Naive thymus-derived CD4-positive, alpha-beta T cell (primary cell): ENCODE measurements around the gene MAPKAP1. TPM values are rescaled to one million over a fixed set of nuclear protein-coding genes. Genes with fewer than 3 reads are reported as not detected.
A peak's percentile ranks its signal among the peaks of the same experiment; 100 is the strongest.
"Not testable (repeated sequence)": the region's sequence is repeated elsewhere in the genome, so short reads cannot be mapped to it uniquely, and the experiment has no call there.

Source experiments
- ATAC-seq: fragments of 150-1000 bp; cut with Tn5 transposase; 2 replicates; pipeline ENCODE4 v1.10.0; 2021; ENCODE audit warnings: mild to moderate bottlenecking, moderate library complexity
- CTCF ChIA-PET: fragments of 350-600 bp; sonication (Branson Sonifier 250); formaldehyde crosslinking; loops from one replicate; lab custom pipeline; 2021; ENCODE audit warnings: antibody characterized with exemption; lab: Charles Lee
- POLR2A ChIA-PET: fragments of 350-600 bp; sonication (Branson Sonifier 250); formaldehyde crosslinking; loops from one replicate; lab custom pipeline; 2021; ENCODE audit warnings: antibody characterized with exemption, inconsistent platforms; lab: Charles Lee
- DNase-seq, 9 donors: peaks; one replicate each; pipeline versions ENCODE4 v3.0.0 to v3.0.0-alpha.2; 2020 to 2022; ENCODE audit warnings: mixed read lengths in 1 of 9
- H3K27ac ChIP-seq: one replicate; pipeline ENCODE4 v1.7.0; 2013; ENCODE audit warnings: mild to moderate bottlenecking, low read depth, low read length, moderate library complexity
- H3K27me3 ChIP-seq, 2 donors: one replicate each; pipeline ENCODE4 v1.7.0; 2013; ENCODE audit warnings: low read length in 2 of 2, mild to moderate bottlenecking in 2 of 2, moderate library complexity in 2 of 2; ENCODE audit not compliant: control insufficient read depth in 2 of 2, insufficient read depth in 2 of 2
- H3K36me3 ChIP-seq, 3 experiments: 1 replicate in 2 of 3; 2 replicates in 1 of 3; pipeline ENCODE4 v1.7.0; 2013; ENCODE audit warnings: low read length in 3 of 3, mild to moderate bottlenecking in 3 of 3, moderate library complexity in 1 of 3; ENCODE audit not compliant: insufficient read depth in 3 of 3, control insufficient read depth in 2 of 3
- H3K4me1 ChIP-seq, 2 donors: one replicate each; pipeline ENCODE4 v1.7.0; 2013; ENCODE audit warnings: low read length in 2 of 2, mild to moderate bottlenecking in 2 of 2, moderate library complexity in 1 of 2; ENCODE audit not compliant: control insufficient read depth in 2 of 2, insufficient read depth in 2 of 2
- H3K4me3 ChIP-seq: 2 replicates; pipeline ENCODE4 v1.7.0; 2013; ENCODE audit warnings: mild to moderate bottlenecking, low read length
- H3K9me3 ChIP-seq, 3 experiments: 1 replicate in 2 of 3; 2 replicates in 1 of 3; pipeline ENCODE4 v1.7.0; 2013; ENCODE audit warnings: low read length in 3 of 3; ENCODE audit not compliant: control insufficient read depth in 2 of 3
- H3K27ac Mint-ChIP-seq, 9 donors: one replicate each; pipeline ENCODE4 v1.8.0; 2020 to 2022; ENCODE audit warnings: mixed read lengths in 9 of 9, mild to moderate bottlenecking in 8 of 9, moderate library complexity in 5 of 9, inconsistent platforms in 2 of 9
- H3K27me3 Mint-ChIP-seq, 5 donors: one replicate each; pipeline ENCODE4 v1.8.0; 2021 to 2022; ENCODE audit warnings: mixed read lengths in 5 of 5, mild to moderate bottlenecking in 1 of 5
- H3K36me3 Mint-ChIP-seq, 5 donors: one replicate each; pipeline ENCODE4 v1.8.0; 2020 to 2022; ENCODE audit warnings: mixed read lengths in 5 of 5, mild to moderate bottlenecking in 3 of 5, inconsistent platforms in 1 of 5
- H3K4me1 Mint-ChIP-seq, 7 donors: one replicate each; pipeline ENCODE4 v1.8.0; 2020 to 2022; ENCODE audit warnings: mixed read lengths in 7 of 7, mild to moderate bottlenecking in 3 of 7, inconsistent platforms in 1 of 7
- H3K4me3 Mint-ChIP-seq, 10 donors: one replicate each; pipeline ENCODE4 v1.8.0; 2020 to 2022; ENCODE audit warnings: mild to moderate bottlenecking in 10 of 10, mixed read lengths in 10 of 10, moderate library complexity in 6 of 10, inconsistent platforms in 2 of 10
- H3K9me3 Mint-ChIP-seq, 11 donors: one replicate each; pipeline ENCODE4 v1.8.0; 2020 to 2022; ENCODE audit warnings: mixed read lengths in 11 of 11, mild to moderate bottlenecking in 4 of 11, inconsistent platforms in 1 of 11, moderate library complexity in 1 of 11
- intact Hi-C, 2 donors: fragments of 100-400 bp; cut with micrococcal nuclease; formaldehyde crosslinking; loops; one replicate each; pipeline ENCODE4 v1.15.1; 2023
- polyA plus RNA-seq, 2 donors: library from polyadenylated mRNA; unstranded; fragments of 300-500 nt; fragmentation: Illumina TruSeq; gene quantifications; one replicate each; pipeline ENCODE4 v1.2.3, GENCODE V29; 2021
- total RNA-seq, 6 experiments: library from RNA in 5 of 6; stranded (reverse) in 5 of 6; gene quantifications; 1 replicate in 5 of 6; 2 replicates in 1 of 6; pipeline ENCODE4 v1.2.3 and lab custom pipeline; 2021 to 2026

The MAPKAP1 gene
- total and polyA plus RNA-seq, 7 experiments from 2014 or later, result 41.3 to 73.6 (median 55.8) TPM

DNA sequence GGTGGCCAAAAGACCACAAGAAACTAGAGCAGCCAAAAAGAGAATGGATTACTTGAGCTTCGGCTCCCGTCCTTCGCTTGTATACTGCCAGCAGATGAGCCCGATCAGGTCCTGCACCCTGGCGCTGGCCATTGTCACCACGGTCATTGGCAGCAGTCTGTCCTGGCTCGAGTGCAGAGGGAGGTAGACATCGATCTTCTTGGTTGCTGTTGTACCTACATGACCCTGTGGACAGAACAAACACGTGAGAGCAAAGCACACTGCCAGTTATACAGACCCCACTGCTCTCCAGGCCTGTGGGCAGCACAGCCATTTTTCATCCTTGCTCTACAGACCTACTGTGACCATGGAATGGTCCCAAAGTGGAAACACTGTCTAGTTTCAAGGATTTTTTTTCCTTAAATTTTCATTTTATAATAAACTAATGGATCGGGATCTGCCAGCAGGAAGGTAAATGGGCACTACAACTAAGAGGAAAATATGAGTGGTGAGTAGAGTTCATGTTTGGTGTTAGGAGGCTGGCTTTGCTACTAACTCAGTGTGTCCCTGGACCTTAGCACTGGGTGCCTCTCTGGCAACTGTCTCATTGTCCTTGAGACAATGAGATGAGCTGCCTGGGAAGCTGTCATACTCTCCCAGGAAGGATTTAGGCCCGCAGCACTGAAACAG, 121.4 kb downstream of the MAPKAP1 start:
- H3K4me3 ChIP-seq, result no peak overlapping the region
- POLR2A ChIA-PET, result no interaction called here

DNA sequence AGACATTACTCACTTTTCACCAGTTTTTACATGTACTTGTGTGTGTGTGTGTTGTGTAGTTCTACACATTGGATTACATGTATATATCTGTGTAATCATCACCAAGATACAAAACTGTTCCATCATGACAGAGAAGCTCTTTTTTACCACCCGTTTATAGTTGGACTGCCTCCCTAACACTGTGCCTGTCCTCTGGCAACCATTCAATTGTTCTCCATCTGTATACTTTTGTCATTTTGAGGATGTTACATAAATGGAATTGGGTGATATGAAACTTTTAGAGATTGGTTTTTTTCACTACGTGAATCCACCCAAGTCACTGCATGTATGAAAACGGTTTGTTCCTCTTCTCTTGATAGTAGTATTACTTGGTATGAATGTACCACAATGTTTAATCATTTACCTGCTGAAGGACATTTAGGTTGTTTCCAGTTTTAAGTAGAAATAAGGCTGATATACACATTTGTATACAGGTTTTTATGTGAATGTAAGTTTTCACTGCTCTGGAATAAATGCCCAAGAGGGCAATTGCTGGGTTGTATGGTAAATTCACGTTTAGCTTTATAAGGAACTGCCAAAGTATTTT, 126.2 kb downstream of the MAPKAP1 start:
- Histone ChIP-seq H3K27ac (no peak overlapping the region), H3K9me3 (no peaks in the 10 kb centered on the region), H3K36me3 (peaks cover 0 to 19% (median 0%) of the 10 kb centered on the region in 3 experiments), H3K4me3 (no peak overlapping the region), H3K4me1 (no peaks in the 10 kb centered on the region), H3K27me3 (no peaks in the 10 kb centered on the region)
- DNase-seq, result no peak
- intact Hi-C loops, result no loop called here
- no peak overlapping the region for H3K27ac Mint-ChIP-seq
- ATAC-seq, result no peak
- ChIA-PET POLR2A (no interaction called here), CTCF (no interaction called here)
- H3K9me3 Mint-ChIP-seq, result peaks cover 0 to 18% (median 14%) of the 10 kb centered on the region in 11 donors
- peaks cover 16 to 71% (median 59%) of the 10 kb centered on the region in 5 donors for H3K36me3 Mint-ChIP-seq
- H3K4me3 Mint-ChIP-seq, result no peak overlapping the region
- no peaks in the 10 kb centered on the region for H3K27me3 Mint-ChIP-seq
- H3K4me1 Mint-ChIP-seq, result peaks cover 0 to 4% (median 0%) of the 10 kb centered on the region in 7 donors

More for the DNA sequence above, 121.4 kb downstream of the MAPKAP1 start:
- no peak for DNase-seq
- H3K27ac ChIP-seq, result no peak overlapping the region
- CTCF ChIA-PET, result no interaction called here
- Mint-ChIP-seq H3K4me3 (no peak overlapping the region), H3K27ac (peak overlapping the region in 1 of 9 donors; percentile 67), H3K9me3 (peaks cover 0 to 7% (median 4%) of the 10 kb centered on the region in 11 donors), H3K27me3 (no peaks in the 10 kb centered on the region), H3K4me1 (peaks cover 9 to 28% (median 15%) of the 10 kb centered on the region in 7 donors), H3K36me3 (peaks cover 9 to 62% (median 56%) of the 10 kb centered on the region in 5 donors)
- no peaks in the 10 kb centered on the region for H3K4me1 ChIP-seq
- peaks cover 0 to 25% (median 0%) of the 10 kb centered on the region in 3 experiments for H3K36me3 ChIP-seq
- intact Hi-C loops, result no loop called here
- no peaks in the 10 kb centered on the region for H3K27me3 ChIP-seq
- H3K9me3 ChIP-seq, result no peaks in the 10 kb centered on the region
- ATAC-seq, result no peak

DNA sequence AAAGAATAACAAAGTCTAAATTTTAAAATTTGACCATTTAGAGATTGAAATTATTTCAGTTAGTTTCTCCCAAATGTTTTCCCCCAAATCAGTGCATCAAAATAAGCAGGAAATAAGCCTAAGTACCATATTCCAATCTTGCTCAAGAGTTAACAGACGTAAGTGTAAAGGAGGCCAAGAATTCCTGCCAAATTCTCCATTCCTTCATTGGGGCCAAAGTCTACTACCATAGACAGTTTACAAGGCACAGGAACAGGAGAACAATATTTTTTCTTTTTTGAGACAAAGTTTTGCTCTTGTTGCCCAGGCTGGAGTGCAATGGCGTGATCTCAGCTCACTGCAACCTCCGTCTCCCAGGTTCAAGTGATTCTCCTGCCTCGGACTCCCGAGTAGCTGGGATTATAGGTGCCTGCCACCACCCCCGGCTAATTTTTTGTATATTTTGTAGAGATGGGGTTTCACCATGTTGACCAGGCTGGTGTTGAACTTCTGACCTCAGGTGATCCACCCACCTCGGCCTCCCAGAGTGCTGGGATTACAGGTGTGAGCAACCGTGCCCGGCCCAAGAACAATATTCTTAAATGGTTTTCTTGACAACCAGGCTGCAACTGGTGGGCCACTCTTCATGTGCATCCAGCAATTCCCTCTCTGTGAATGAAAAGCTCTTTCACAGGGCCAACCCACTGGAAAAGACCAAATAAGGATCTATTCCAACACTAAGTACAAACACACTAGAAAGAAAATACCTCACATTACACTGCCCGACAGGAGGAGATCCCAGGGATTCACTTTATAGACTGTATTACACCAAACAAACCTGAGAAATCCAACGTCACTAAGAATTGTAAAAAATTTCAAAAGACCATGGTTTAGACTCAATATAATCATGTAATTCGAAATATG, 127.7 kb downstream of the MAPKAP1 start:
- no peak for ATAC-seq
- H3K9me3 ChIP-seq, result no peaks in the 10 kb centered on the region
- Mint-ChIP-seq H3K27ac (peak overlapping the region in 1 of 9 donors; percentile 49), H3K4me1 (peaks cover 0 to 4% (median 0%) of the 10 kb centered on the region in 7 donors), H3K9me3 (peaks cover 0 to 26% (median 14%) of the 10 kb centered on the region in 11 donors), H3K27me3 (no peaks in the 10 kb centered on the region), H3K4me3 (no peak overlapping the region), H3K36me3 (peaks cover 21 to 76% (median 63%) of the 10 kb centered on the region in 5 donors)
- DNase-seq, result no peak
- CTCF ChIA-PET, result no interaction called here
- intact Hi-C loops, result no loop called here
- no peaks in the 10 kb centered on the region for H3K27me3 ChIP-seq
- H3K27ac ChIP-seq, result no peak overlapping the region
- POLR2A ChIA-PET, result no interaction called here
- H3K4me1 ChIP-seq, result no peaks in the 10 kb centered on the region
- H3K36me3 ChIP-seq, result peaks cover 0 to 11% (median 0%) of the 10 kb centered on the region in 3 experiments
- no peak overlapping the region for H3K4me3 ChIP-seq

DNA sequence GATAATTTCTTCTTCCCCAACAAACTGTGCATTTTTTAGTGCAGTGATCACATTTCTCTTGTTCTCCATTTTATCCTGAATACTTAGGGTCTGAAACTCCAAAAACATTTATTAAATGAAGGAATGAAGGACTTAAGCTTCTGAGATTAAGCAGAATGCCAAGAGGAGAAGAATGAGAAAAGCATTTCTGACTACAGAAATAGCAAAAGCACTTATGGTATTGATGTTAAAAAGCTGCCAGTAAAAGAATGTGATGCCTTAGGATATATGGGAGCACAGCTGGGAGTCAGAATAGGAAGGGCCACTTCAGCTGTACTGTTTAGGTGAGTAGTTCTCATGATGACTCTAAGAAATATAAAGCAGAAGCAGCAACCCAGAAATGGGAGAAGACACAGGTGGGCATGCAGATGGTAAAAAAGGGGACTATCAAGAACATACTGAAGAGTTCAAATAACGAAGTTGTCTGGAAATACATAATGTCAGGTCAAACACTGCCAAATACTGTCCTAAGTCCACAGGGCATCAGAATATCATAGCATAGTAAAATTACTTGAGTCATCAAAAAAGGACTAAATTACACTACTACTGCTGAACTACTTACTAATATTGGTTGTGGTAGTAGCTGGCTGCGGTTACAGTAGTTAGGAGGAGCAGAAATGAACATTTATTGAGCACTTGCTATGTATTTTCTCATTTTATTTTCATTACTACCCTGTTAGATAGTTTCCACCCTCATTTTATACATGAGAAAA, 132.7 kb downstream of the MAPKAP1 start:
- peaks cover 15 to 58% (median 45%) of the 10 kb centered on the region in 5 donors for H3K36me3 Mint-ChIP-seq
- peaks cover 4 to 48% (median 19%) of the 10 kb centered on the region in 11 donors for H3K9me3 Mint-ChIP-seq
- Histone ChIP-seq H3K36me3 (no peaks in the 10 kb centered on the region), H3K27me3 (no peaks in the 10 kb centered on the region), H3K4me3 (no peak overlapping the region), H3K9me3 (no peaks in the 10 kb centered on the region), H3K4me1 (no peaks in the 10 kb centered on the region), H3K27ac (no peak overlapping the region)
- ChIA-PET CTCF (no interaction called here), POLR2A (interaction anchor here (1.1 kb wide), 1 partner anchor 23 kb away, joined by 3 read pairs; no protein-coding TSS in a partner anchor)
- H3K27me3 Mint-ChIP-seq, result no peaks in the 10 kb centered on the region
- H3K27ac Mint-ChIP-seq, result no peak overlapping the region
- H3K4me3 Mint-ChIP-seq, result no peak overlapping the region
- no peak for ATAC-seq
- no peak for DNase-seq
- peaks cover 0 to 4% (median 0%) of the 10 kb centered on the region in 7 donors for H3K4me1 Mint-ChIP-seq
- intact Hi-C loops, result no loop called here

DNA sequence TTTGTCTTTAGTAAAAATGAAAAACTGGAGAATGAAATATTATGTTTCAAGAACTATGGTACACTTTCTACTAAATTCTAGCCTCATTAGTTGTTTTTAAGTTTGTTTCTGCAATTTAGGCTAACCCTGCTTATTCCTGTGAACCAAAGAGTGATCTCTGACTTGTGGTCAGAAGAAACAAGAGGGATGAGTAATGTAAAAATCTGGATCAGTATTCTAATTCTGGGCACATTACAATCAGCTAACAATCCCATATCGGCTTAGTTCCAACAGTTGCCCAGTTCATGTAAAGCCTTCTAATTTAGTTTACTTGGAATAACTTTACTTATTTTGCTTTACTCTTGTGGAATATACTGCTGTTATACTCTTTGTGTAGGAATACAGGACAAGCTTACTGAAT, 134.5 kb downstream of the MAPKAP1 start:
- peaks cover 15 to 68% (median 44%) of the 10 kb centered on the region in 5 donors for H3K36me3 Mint-ChIP-seq
- H3K36me3 ChIP-seq, intact Hi-C loops, H3K4me3 ChIP-seq, H3K4me1 ChIP-seq, H3K27me3 Mint-ChIP-seq, H3K27ac Mint-ChIP-seq, H3K4me1 Mint-ChIP-seq, H3K27me3 ChIP-seq, CTCF ChIA-PET, H3K27ac ChIP-seq, DNase-seq, ATAC-seq, H3K9me3 ChIP-seq, H3K4me3 Mint-ChIP-seq: not testable (repeated sequence)
- POLR2A ChIA-PET, result interaction anchor here (0.6 to 0.7 kb wide), 2 partner anchors 112 to 131 kb away, joined by 3 read pairs; no protein-coding TSS in a partner anchor
- peaks cover 4 to 44% (median 18%) of the 10 kb centered on the region in 11 donors for H3K9me3 Mint-ChIP-seq

DNA sequence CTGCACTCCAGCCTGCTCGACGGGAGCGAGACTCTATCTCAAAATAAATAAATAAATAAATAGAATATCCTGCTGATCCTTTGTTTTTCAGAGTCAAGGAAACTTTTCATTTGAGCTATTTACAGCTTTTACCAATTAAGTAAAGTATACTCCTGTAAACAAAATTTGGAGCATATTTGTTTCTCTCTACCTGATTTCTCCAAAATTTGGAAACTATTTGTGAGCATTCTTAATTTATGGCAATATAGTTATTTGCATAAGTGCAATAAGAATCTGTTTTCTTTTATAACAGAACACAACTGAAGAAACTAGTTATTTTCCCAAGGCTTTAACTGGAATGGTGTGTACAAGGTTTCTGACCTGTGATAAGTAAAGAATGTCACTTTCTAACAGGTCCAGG, 135.2 kb downstream of the MAPKAP1 start:
- ATAC-seq, H3K27ac ChIP-seq, POLR2A ChIA-PET, H3K9me3 ChIP-seq, CTCF ChIA-PET, H3K4me1 ChIP-seq, H3K27me3 ChIP-seq, H3K27ac Mint-ChIP-seq, H3K36me3 ChIP-seq, H3K4me3 ChIP-seq, H3K4me1 Mint-ChIP-seq, H3K27me3 Mint-ChIP-seq, DNase-seq, intact Hi-C loops, H3K4me3 Mint-ChIP-seq: not testable (repeated sequence)
- H3K9me3 Mint-ChIP-seq, result peaks cover 4 to 44% (median 18%) of the 10 kb centered on the region in 11 donors
- H3K36me3 Mint-ChIP-seq, result peaks cover 15 to 68% (median 44%) of the 10 kb centered on the region in 5 donors
